ENCODE data around the gene HASPIN. TPM values are rescaled to one million over a fixed set of nuclear protein-coding genes. Genes with fewer than 3 reads are reported as not detected.

The HASPIN gene
- total and polyA plus RNA-seq, 2 of the 13 experiments (the other 11 are each of a cell fraction or from before 2014, with no cell fraction given): 2.7 to 8.1 TPM

DNA sequence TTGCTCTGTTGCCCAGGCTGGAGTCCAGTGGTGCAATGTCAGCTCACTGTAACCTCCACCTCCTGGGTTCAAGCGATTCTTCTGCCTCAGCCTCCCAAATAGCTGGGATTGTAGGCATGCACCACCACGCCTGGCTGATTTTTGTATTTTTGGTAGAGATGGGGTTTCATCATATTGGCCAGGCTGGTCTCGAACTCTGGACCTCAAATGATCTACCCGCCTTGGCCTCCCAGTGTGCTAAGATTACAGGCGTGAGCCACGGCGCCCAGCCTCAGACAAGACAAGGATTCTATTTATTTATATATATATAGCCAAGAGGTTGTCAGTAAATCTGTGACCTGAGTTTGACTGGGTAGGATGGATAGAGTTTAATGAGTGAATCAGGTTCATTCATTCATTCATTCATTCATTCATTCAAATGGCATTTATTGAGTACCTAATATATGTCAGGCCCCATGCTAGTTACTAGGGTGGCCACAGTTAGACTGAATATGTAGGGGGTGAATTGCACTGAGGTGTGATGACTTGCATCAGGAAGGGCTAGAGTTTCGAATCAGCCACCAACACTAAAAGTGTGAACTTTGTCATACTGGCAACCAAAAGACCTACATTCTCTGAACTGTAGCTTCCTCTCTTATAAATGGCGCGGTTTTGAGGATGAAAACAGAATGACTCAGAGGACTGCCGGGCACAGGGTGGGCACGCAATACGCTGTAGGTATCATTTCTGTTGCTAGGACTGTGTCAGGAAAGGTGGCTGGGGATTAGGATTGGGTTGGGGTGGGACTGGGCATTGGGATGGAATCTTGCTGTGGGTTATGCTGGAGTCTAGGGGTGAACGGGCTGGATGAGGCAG is 39.4 kb downstream of the HASPIN start:
- Histone ChIP-seq H3K4me1 (ENCODE audit: insufficient read depth, low read length) (peaks cover 49% of the 10 kb centered on the region), H3K27me3 (ENCODE audit: control insufficient read depth in 1 of 2, insufficient read depth in 2 of 2, low read length in 2 of 2) (no peaks in the 10 kb centered on the region), H3K9ac (ENCODE audit: insufficient read depth, low read depth, low read length) (no peak overlapping the region), H3K4me2 (ENCODE audit: low read depth, low read length) (no peak overlapping the region), H3K9me3 (ENCODE audit: low read length) (peaks cover 5% of the 10 kb centered on the region; the same call in 1 of the 2 replicates), H4K20me1 (ENCODE audit: insufficient read depth, low read length) (no peaks in the 10 kb centered on the region), H3K27ac (ENCODE audit: extremely low read length, insufficient read depth, low read length) (no peak overlapping the region), H3K36me3 (replicated peaks in 1 of 2; ENCODE audit: control insufficient read depth in 1 of 2, insufficient read depth in 2 of 2, low read length in 2 of 2) (no peaks in the 10 kb centered on the region), H3K79me2 (ENCODE audit: insufficient read depth, low read length) (no peaks in the 10 kb centered on the region), H3K4me3 (replicated peaks in 1 of 3; ENCODE audit: insufficient read depth in 1 of 3, low read depth in 2 of 3, low read length in 3 of 3) (no peak overlapping the region), H2AFZ (ENCODE audit: low read length) (no peak overlapping the region)
- no peak for DNase-seq (ENCODE audit: low spot score)
- FAIRE-seq: no peak
- in situ Hi-C loops (cut with HindIII; ENCODE audit: extremely low pct_ligation_motif_present, low pct_unique_long_range_greater_than_20kb) (no loop called here), intact Hi-C loops (cut with micrococcal nuclease; ENCODE audit: unreplicated experiment) (no loop called here)
- ATAC-seq: no peak
- ChIA-PET CTCF (ENCODE audit: low intra/inter-chr PET ratio, low total read pairs) (no interaction called here), POLR2A (no interaction called here)
- no TSS peak for BruUV-seq (replicated peaks)
- TF ChIP-seq CHCHD3 (CRISPR knock-in tag; IDR thresholded peaks at IDR 0.05): no peak
- peak; percentile 86 for TF ChIP-seq ZNF24 (IDR thresholded peaks at IDR 0.05)
- 87% methylated on average over 14 of the region's 14 CpGs for WGBS (ENCODE audit: low lambda C conversion rate)

DNA sequence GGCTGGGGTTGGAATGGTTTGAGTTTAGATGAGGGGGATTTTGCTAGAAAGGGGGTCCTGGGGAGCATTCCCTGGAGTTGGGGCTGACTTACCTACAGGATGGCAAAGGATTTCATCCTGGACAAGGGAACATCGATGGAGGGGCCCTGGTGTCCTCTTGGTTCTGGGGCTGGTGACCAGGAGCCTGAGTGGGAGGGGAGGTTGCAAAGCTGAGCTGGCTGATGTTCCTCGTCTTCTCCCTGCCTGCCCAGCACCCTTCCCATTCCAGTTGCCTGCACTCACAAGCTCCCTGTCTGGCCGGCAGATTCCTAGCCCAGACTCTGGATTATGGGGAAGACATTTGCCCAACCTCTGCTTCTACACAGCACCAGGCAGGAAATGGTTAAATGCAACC is 40.1 kb downstream of the HASPIN start:
- no peak overlapping the region for H2AFZ ChIP-seq (ENCODE audit: low read length)
- intact Hi-C loops (cut with micrococcal nuclease; ENCODE audit: unreplicated experiment) (loop anchor here (2.0 kb wide), 1 partner anchor 63 kb away; no protein-coding TSS in a partner anchor), in situ Hi-C loops (cut with HindIII; ENCODE audit: extremely low pct_ligation_motif_present, low pct_unique_long_range_greater_than_20kb) (no loop called here)
- no peak overlapping the region for H3K4me2 ChIP-seq (ENCODE audit: low read depth, low read length)
- ChIA-PET POLR2A (no interaction called here), CTCF (ENCODE audit: low intra/inter-chr PET ratio, low total read pairs) (no interaction called here)
- DNase-seq (ENCODE audit: low spot score): no peak
- H3K79me2 ChIP-seq (ENCODE audit: insufficient read depth, low read length): no peaks in the 10 kb centered on the region
- 42% methylated on average over 3 of the region's 3 CpGs for WGBS (ENCODE audit: low lambda C conversion rate)
- H3K27me3 ChIP-seq (ENCODE audit: control insufficient read depth in 1 of 2, insufficient read depth in 2 of 2, low read length in 2 of 2): no peaks in the 10 kb centered on the region
- peaks cover 5% of the 10 kb centered on the region; the same call in 1 of the 2 replicates for H3K9me3 ChIP-seq (ENCODE audit: low read length)
- TF ChIP-seq, protein P1, sequence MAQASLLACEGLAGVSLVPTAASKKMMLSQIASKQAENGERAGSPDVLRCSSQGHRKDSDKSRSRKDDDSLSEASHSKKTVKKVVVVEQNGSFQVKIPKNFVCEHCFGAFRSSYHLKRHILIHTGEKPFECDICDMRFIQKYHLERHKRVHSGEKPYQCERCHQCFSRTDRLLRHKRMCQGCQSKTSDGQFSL (CRISPR knock-in tag; IDR thresholded peaks at IDR 0.05): no peak
- peak; percentile 84 for TF ChIP-seq ZNF652 (CRISPR knock-in tag; IDR thresholded peaks at IDR 0.05; ENCODE audit: borderline replicate concordance, low read depth)
- no peak overlapping the region for H3K4me3 ChIP-seq (replicated peaks in 1 of 3; ENCODE audit: insufficient read depth in 1 of 3, low read depth in 2 of 3, low read length in 3 of 3)
- no TSS peak for BruUV-seq (replicated peaks)
- ATAC-seq: no peak; the same call in 2 of the 3 replicates
- FAIRE-seq: no peak
- no peaks in the 10 kb centered on the region for H3K36me3 ChIP-seq (replicated peaks in 1 of 2; ENCODE audit: control insufficient read depth in 1 of 2, insufficient read depth in 2 of 2, low read length in 2 of 2)
- H4K20me1 ChIP-seq (ENCODE audit: insufficient read depth, low read length): no peaks in the 10 kb centered on the region
- H3K4me1 ChIP-seq (ENCODE audit: insufficient read depth, low read length): peaks cover 49% of the 10 kb centered on the region
- no peak overlapping the region for H3K9ac ChIP-seq (ENCODE audit: insufficient read depth, low read depth, low read length)
- H3K27ac ChIP-seq (ENCODE audit: extremely low read length, insufficient read depth, low read length): no peak overlapping the region

Measured in HepG2 (cell line).